VCaP (cell line): ENCODE results near the gene ZNF624.

Experiments
- H3K27ac ChIP-seq: fragments of 450-650 bp; 2 replicates; pipeline ENCODE4 v1.5.1; 2017
- CTCF ChIP-seq: fragments of 450-650 bp; conservative IDR thresholded peaks from 2 replicates; pipeline ENCODE4 v1.5.1; 2017; ENCODE audit warnings: mild to moderate bottlenecking, moderate library complexity

ZNF624 gene

GRCh38 chr17:16661217-16661616, 7.6 kb upstream of the ZNF624 start:
- no peak for TF ChIP-seq CTCF
- no peak overlapping the region for H3K27ac ChIP-seq

GRCh38 chr17:16652847-16653366, 743 bp downstream of the ZNF624 start:
- no peak for TF ChIP-seq CTCF
- peak overlapping the region; percentile 93 for H3K27ac ChIP-seq

- peak overlapping the region; percentile 93 for H3K27ac ChIP-seq
Measured at GRCh38 chr17:16652252-16652651, 1.4 kb downstream of the ZNF624 start.

GRCh38 chr17:16649585-16649984, 4.1 kb downstream of the ZNF624 start:
- H3K27ac ChIP-seq: no peak overlapping the region
- TF ChIP-seq CTCF: no peak

More at GRCh38 chr17:16652252-16652651, 1.4 kb downstream of the ZNF624 start:
- no peak for TF ChIP-seq CTCF

- no peak for TF ChIP-seq CTCF
- H3K27ac ChIP-seq: no peak overlapping the region
Measured at GRCh38 chr17:16639438-16639837, 14.2 kb downstream of the ZNF624 start.

- H3K27ac ChIP-seq: no peak overlapping the region
- TF ChIP-seq CTCF: no peak
Measured at GRCh38 chr17:16623282-16623681, 30.4 kb downstream of the ZNF624 start.

- no peak overlapping the region for H3K27ac ChIP-seq
- no peak for TF ChIP-seq CTCF
Measured at GRCh38 chr17:16622540-16623277, 30.9 kb downstream of the ZNF624 start.
